NCI-H1092 treated with DMSO at 0.1 percent for 48 hours (cell line): Measurements from ENCODE around the gene PPP2R2B.

ENCODE experiments used
- DNase-seq: peaks from one replicate; lab custom pipeline; 2025; lab: John Stamatoyannopoulos, UW

The PPP2R2B gene

DNA sequence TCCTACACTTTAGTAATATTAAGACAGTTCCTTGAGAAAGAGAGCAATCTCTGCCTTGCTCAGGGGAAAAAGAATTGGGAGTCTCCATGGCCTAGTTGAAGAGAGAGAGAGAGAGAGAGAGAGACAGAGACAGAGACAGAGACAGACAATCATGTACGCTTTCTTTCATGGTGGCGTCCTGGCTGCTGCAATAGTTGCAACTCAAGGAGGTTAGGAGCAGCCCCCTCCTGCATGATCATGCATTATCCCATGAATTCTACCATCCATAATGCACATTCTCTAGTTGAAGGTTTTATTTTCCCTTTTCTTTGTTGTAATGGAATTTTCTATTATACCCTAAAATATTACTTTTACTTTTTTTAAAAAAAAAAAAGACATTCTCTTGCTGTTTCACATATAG is 50.7 kb downstream of the PPP2R2B start:
- DNase-seq = no peak

- no peak for DNase-seq
Observed at GRCh38 chr5:146825033-146825432, 53.5 kb downstream of the PPP2R2B start.

- no peak for DNase-seq
Observed at GRCh38 chr5:146821732-146822131, 56.8 kb downstream of the PPP2R2B start.

DNA sequence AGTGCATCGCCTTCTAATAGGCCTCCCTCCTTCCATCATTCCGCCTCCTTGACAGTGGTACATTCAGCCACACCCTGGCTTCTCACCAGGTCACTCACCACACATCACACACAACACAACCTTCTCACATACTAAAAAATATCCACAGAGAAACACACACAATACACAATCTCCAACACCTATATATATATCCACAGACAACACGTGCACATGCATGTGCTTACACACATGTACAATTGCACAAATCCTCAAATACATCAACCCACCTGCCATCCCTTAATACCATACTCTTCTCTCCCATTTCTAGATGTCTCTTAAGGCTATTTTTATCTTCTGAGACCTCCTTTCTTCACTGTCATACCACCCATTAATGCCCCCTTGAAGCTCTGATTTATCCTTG is 57.6 kb downstream of the PPP2R2B start:
- no peak for DNase-seq

- no peak for DNase-seq
Observed at GRCh38 chr5:146818822-146819221, 59.7 kb downstream of the PPP2R2B start.

GRCh38 chr5:146817973-146818372 is 60.6 kb downstream of the PPP2R2B start:
- no peak for DNase-seq

DNA sequence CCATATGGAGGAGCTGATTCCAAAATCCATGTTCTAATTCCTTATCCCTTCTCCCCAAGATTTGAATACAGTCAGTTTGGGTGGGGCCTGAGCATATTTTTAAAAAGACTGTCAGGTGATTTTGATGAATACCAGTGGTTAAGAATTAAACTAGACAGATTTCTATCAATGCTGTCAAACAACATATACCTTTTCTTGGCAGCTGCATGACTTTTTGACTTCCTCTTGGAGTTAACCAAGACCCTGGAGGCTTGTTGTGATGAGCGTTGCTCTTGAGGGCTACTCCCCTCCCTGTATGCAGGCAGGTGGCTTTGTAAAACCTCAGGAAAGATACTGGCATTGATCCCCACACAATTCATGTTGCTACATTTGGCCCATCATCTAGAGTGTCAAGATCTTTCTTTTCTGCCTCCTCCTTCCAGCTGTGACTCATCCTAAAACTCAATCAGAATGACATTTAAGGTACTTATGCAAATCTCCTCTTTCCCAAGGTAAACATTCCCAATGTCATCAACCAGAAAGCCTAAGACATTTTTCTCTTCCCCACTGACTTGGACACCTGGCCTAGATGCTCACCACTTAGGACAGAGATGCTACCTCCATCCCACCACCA is 61.7 kb downstream of the PPP2R2B start:
- DNase-seq = no peak

DNA sequence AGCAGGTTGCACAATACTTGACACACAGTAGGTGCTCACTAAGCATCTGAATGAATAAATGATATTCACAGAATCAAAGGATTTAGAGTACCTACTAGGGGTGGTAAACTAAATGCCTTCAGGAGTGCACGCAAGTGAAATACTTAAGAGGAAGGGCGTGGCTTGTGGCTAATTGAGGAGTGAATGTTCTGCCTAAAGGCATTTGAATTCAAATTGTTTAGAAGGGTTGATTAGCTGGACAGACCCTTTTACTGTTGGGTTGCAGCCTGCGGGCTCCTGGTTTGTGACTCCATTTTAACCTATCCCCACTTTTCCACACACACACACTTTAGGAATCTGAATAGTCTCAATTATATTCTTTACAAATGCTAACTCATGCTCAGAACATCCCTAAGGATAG is 63.1 kb downstream of the PPP2R2B start:
- no peak for DNase-seq

- no peak for DNase-seq
Observed at GRCh38 chr5:146813346-146814157, 65.0 kb downstream of the PPP2R2B start.

DNA sequence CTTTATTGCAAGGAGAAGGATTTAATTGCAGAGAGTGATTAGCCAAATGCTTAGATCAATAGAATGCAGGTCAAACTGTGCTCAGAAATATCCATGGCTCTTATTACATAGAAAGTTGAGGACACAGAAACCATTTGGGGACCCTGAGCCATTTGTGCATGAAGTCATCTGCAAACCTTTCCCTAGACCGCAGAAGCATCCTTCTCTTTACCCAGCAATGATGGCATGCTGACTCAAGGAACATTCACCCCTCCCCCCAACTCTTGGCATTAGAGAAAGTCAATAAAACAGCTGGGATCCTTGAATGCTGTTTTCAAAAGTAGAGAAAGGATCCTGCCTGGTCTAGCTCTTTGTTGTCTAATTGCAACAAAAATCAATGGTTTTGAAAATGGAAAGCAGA is 73.5 kb downstream of the PPP2R2B start:
- DNase-seq = no peak

DNA sequence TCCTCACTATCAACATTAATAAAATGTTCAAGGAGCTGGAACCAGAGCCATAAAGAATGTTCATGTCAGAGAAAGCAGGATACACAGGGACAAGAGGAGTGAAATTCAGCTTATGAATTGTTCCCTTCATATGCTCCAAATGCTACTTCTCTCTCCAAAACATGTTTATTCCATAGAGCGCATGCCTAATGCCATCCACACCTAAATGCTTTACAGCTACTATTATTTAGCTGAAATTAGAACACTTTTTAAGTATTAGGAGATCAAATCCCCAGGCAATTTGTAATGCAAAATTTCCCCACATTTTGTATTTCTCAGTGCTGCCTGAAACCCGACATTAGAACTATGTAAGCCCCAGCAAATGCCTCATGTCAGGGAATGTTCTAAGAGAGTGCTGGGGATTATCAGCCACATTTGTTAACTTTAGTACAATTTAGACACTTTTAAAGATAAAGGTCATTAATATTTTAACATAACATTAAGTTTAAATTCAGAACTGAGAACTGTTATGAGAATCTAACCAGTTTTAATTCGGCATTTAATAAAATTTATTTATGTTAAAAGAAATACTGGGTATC is 75.5 kb downstream of the PPP2R2B start:
- DNase-seq = no peak

GRCh38 chr5:146799671-146800070 is 78.9 kb downstream of the PPP2R2B start:
- DNase-seq = no peak

GRCh38 chr5:146799231-146799630 is 79.3 kb downstream of the PPP2R2B start:
- DNase-seq = no peak

DNA sequence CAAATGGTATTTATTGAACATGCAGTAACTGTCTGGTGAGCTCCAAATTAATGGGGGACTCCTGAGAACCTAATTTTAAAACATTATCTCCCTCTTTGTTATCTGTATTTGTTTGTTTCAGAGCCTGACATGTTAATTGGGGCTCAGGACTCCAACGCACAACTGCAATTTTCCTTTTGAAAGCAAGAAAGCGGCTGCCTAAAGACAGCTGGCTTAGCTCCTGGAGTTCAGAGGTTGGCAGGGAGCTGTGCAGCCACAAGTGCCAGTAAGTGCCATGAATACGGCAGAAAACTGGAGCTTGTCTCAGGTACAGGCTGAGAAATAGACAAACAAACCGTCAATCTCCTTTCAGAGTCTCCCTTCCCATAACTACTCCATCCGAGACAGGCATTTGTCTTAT is 80.9 kb downstream of the PPP2R2B start:
- peak; percentile 76 for DNase-seq

GRCh38 chr5:146796911-146797310 is 81.6 kb downstream of the PPP2R2B start:
- peak; percentile 54 for DNase-seq

DNA sequence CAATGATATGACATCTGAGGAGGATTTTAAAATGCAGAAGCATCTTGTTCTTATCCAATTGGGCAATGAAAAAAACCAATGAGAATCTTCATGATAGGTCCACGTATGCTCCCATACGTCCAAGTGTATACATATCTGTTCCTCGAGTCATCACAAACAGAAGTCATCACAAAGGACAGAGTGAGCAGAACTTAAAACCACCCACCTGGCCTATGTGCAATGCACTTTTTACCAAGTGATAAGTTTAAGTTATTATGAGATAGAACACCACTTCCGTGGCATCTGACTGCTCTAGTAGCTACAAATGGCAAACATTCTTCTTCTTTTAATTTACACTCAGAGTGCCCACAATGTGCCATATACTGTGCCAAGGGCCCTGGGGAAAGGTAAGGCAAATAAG is 82.4 kb downstream of the PPP2R2B start:
- DNase-seq = no peak

GRCh38 chr5:146794326-146795029 is 84.1 kb downstream of the PPP2R2B start:
- no peak for DNase-seq

- no peak for DNase-seq
Observed at GRCh38 chr5:146793709-146794108, 84.8 kb downstream of the PPP2R2B start.

GRCh38 chr5:146791471-146791870 is 87.1 kb downstream of the PPP2R2B start:
- DNase-seq = no peak

- DNase-seq = no peak
Observed at GRCh38 chr5:146789712-146790653, 88.6 kb downstream of the PPP2R2B start.

DNA sequence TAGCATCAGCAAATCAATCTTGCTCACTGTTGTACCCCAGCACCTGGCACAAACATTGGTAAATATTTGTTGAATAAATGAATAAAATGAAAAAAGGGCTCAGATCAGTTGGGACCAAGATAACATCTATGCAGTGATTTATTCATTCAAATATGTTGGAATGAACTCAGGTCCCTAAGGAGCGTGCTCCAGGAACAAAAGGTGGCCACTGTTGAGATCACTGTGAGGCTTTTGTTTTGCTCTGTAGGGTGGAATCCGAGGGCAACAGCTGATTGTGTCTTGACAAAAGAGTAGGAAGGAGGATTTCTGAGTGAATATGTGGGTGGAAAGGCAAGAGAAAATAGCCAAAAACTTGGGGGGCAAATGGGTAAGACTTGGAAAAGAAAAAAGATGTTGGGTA is 89.7 kb downstream of the PPP2R2B start:
- no peak for DNase-seq

DNA sequence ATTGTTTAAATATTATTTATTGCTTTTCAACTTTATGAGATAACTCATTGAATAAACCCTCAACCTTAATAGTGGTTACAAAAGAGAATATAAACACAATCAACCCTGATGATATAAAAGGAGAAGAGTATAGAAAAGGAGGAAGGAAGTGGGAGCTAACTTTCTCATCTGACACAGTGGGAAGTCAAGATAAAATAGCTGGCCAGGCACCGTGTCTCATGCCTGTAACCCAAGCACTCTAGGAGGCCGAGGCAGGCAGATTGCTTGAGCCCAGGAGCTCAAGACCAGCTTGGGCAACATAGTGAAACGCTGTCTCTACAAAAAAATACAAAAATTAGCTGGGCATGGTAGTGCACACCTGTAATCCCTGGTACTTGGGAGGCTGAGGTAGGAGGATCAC is 93.5 kb downstream of the PPP2R2B start:
- DNase-seq = no peak
